ENCODE data around the gene CEMIP.
A peak's percentile ranks its signal among the peaks of the same experiment; 100 is the strongest.

The CEMIP gene

DNA sequence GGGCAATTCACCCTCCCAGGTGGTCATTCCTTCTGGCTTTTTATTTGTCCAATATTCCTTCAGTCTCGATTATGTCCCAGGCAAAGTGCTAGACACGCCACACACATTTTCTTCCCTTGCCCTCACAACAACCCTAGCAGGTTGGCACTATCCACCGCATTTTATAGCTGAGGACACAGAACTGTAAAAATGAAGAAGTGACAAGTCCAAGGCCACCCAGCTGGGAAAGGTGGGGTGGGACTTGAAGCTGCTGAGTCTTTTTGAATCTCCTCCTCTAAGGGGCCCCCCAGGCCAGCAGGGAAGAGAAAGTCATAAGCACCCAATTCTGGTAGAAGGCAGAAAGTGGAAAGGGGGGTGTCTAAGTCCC, 60.6 kb downstream of the CEMIP start:
- no peak overlapping the region for H3K4me3 ChIP-seq (replicated peaks; ENCODE audit: low read depth, low read length)
- TF ChIP-seq, protein P1, sequence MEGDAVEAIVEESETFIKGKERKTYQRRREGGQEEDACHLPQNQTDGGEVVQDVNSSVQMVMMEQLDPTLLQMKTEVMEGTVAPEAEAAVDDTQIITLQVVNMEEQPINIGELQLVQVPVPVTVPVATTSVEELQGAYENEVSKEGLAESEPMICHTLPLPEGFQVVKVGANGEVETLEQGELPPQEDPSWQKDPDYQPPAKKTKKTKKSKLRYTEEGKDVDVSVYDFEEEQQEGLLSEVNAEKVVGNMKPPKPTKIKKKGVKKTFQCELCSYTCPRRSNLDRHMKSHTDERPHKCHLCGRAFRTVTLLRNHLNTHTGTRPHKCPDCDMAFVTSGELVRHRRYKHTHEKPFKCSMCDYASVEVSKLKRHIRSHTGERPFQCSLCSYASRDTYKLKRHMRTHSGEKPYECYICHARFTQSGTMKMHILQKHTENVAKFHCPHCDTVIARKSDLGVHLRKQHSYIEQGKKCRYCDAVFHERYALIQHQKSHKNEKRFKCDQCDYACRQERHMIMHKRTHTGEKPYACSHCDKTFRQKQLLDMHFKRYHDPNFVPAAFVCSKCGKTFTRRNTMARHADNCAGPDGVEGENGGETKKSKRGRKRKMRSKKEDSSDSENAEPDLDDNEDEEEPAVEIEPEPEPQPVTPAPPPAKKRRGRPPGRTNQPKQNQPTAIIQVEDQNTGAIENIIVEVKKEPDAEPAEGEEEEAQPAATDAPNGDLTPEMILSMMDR (IDR thresholded peaks at IDR 0.05; ENCODE audit: low read depth, low read length, missing control alignments) = no peak
- DNase-seq (ENCODE audit: extremely low read depth, low read depth) = no peak

DNA sequence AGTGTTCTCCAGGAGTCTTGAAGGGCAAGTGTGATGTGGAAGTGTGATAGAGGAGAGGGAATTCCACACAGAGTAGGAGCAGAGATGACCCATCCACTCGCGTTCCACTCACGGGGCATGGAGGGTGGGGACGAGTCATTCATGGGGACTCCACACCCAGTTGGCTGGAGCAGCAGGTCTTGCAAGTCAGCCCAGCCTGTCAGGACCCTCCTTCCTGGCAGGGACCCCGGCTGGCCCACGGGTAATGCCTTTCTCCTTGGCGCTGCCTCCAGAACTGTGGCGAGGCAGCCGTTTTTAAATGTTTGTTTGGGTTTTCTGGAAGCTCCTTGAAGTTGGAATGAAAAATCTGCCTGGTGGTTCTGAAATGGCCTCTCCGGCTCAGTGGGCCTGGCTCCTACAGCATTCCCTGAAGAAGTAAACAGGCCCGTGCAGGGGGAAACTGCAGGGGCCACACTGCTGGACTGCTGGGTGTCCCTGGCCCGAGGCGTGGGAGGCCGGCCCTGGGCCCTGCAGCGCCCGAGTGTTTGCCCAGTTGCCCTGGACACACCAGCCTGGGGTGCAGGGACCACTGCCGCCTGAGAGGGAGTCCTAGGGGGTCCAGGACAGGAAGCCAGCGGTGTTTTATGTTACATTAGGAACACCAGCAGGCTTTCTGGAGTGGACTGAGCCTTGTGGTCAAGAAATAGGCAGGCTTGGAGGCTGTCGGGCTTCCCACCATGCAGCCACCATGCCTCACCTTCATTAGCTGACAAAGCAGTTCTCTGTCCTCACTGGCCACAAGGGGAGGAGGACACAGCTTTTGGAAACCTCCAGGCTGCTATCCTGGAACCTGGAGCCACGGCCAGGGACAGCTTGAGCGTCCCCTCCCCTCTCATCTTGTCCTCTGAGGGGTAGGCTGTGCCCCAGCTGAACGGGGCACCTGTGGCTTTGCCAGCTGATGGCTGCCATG, 61.3 kb downstream of the CEMIP start:
- no peak overlapping the region for H3K4me3 ChIP-seq (replicated peaks; ENCODE audit: low read depth, low read length)
- DNase-seq (ENCODE audit: extremely low read depth, low read depth) = no peak
- TF ChIP-seq, protein P1 (IDR thresholded peaks at IDR 0.05; ENCODE audit: low read depth, low read length, missing control alignments) = no peak

DNA sequence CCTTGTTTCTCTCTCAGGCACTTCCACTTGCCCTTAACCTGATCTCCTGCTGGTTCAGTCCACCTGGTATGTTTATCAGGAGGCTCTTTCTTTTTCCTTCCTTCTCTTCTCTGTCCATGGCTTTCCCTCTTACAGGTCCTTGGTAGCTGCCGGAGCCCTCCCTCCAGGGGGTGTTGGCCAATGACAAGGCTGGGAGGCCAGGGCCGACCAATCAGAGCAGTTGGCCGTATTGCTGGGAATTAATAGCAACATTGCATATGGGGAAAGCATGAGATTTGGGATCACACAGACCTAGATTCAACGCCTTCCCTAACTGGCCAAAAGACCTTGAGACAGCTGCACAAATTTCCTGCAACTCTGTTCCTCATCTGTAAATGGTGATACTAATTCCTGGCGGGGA, 62.4 kb downstream of the CEMIP start:
- TF ChIP-seq, protein P1 (IDR thresholded peaks at IDR 0.05; ENCODE audit: low read depth, low read length, missing control alignments) = no peak
- no peak overlapping the region for H3K4me3 ChIP-seq (replicated peaks; ENCODE audit: low read depth, low read length)
- DNase-seq (ENCODE audit: extremely low read depth, low read depth) = no peak

DNA sequence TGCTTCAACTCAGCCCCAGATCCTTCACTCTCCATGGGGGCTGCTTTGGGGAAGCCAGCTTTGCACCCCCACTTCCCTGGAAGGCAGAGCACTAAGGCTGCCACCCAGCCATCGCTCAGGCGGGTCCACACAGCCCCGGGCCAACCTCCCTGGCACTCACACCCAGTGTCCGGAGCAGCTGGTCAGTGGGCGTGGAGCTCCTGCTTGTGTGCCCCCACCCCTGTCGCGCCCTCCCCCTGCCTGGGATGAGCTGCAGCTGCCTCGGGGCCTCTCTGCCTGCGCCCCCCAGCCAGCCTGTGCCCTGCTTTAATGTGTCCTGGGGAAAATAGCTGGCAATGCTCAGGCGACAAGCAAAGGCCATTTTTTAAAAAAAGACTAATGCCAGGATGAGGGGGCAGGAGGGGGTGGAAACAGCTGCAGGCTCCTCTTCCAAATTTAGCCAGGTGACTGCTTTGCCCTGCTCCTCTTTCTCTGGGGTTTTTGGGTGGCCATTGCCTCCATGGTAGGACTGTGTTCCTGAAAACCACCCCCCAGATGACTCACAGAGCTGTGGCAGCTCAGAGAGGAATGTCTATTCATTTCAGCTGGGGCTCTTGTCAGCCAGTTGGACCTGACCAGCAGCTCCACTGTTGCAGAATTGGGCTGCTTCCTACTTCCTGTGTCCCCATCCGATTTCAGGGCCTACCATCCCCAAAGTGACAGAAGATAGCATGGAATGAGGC, 65.0 kb downstream of the CEMIP start:
- no peak for DNase-seq (ENCODE audit: extremely low read depth, low read depth)
- TF ChIP-seq, protein P1 (IDR thresholded peaks at IDR 0.05; ENCODE audit: low read depth, low read length, missing control alignments) = no peak
- H3K4me3 ChIP-seq (replicated peaks; ENCODE audit: low read depth, low read length) = no peak overlapping the region

DNA sequence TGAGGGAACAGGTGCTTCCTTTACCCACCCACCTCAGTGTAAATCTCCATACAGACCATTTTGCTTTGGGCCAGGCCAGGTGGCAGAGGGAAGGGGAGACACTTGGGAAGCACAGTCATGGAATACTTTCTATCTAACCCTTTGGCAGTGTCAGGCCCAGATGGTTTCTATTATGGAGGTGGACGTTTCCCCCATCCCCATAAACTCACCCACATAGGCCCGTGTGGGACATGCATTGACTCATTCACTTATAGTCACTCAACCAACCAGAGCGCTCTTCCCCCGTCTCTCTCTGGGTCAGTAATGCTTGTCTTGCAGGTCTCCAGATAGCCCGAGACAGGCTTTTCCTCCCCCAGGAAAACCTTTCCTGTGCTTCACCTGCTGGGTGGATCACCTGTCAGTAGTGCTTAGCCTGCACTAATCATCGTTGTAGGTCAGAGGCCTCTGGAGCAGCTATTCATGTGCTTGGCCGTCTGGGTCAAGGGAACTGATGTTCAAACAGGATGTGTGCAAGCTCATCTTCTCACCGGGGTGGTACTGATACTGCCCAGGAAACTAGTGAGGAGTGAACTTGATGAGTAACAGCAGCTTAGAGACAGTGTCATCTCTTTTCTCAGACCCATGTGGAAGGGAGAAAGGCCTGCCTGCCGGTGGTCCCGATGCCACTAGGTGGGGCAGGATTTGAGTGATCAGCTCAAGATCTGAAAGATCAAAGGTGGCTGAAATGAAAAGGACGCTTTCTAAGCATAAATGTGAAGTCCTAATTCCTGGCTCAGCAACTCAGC, 67.1 kb downstream of the CEMIP start:
- H3K4me3 ChIP-seq (replicated peaks; ENCODE audit: low read depth, low read length) = no peak overlapping the region
- TF ChIP-seq, protein P1 (IDR thresholded peaks at IDR 0.05; ENCODE audit: low read depth, low read length, missing control alignments) = no peak
- no peak for DNase-seq (ENCODE audit: extremely low read depth, low read depth)

DNA sequence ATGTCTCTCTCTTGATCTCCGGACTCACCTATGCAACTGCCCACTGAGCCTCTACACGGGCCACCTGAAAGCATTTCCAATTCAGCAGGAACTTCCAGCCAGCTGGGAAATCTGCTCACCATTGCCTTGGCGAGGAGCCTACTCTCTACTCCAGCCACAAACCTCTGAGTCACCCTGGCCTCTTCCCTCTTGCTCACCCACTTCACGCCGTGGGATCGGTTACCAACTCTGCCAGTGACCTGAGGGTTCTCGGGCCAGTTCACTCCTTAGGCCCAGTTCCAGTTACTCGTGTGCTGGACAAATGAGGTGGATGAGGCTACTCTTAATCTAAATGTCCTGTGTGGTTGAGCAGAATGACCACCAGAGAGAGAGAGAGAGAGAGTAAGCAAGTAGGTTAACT, 70.1 kb downstream of the CEMIP start:
- DNase-seq (ENCODE audit: extremely low read depth, low read depth) = peak; percentile 33
- H3K4me3 ChIP-seq (replicated peaks; ENCODE audit: low read depth, low read length) = no peak overlapping the region
- TF ChIP-seq, protein P1 (IDR thresholded peaks at IDR 0.05; ENCODE audit: low read depth, low read length, missing control alignments) = no peak
